GM15510 (cell line): ENCODE measurements around the gene RALGPS1.

Experiments
- POLR2A ChIP-seq: IDR thresholded peaks from 3 replicates; pipeline ENCODE4 v1.6.1; 2011; ENCODE audit warnings: borderline replicate concordance; ENCODE audit not compliant: insufficient read length; ENCODE audit errors: extremely low read depth

The RALGPS1 gene

GRCh38 chr9:126982215-126983002 lies 67.8 kb downstream of the RALGPS1 start:
- TF ChIP-seq POLR2A: no peak

DNA sequence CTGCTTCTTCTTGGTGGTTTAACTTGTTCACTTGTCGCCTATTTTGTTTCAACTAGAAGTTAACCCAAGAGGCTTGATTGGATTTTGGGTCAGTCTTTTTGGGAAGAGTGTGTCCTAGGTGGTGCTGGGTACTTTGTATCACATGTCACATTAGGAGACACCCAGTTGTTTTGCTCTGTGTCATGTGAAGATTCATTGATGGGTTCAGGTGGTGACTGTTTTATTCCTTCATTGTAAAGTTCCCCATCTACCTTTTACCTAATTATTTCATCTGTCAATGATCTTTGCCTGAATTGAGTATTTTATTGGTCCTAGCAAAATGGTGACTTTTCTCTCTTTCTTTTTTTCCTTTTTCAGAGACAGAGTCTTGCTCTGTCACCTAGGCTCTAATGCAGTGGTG lies 69.2 kb downstream of the RALGPS1 start:
- TF ChIP-seq POLR2A: no peak

DNA sequence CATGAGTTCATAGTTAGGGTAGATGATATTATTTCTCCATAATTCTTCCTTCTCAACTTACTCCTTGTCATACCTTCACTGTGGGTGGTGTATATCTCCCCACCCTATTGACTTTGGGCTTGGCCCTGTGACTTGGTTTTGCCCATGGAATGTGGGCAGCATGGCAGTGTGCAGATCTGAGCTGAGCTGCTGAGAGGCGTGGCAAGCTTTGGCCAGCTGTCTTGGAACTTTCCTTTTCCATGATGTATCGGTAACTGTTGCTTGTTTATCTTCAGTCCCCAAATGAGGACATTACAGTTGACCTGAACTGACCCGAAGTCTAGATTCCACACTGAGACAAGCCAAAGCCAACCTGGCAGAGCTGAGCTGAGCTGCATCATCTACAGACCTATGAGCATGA lies 70.4 kb downstream of the RALGPS1 start:
- no peak for TF ChIP-seq POLR2A

- TF ChIP-seq POLR2A: no peak
These were observed 71.4 kb downstream of the RALGPS1 start for GRCh38 chr9:126985870-126986498.

DNA sequence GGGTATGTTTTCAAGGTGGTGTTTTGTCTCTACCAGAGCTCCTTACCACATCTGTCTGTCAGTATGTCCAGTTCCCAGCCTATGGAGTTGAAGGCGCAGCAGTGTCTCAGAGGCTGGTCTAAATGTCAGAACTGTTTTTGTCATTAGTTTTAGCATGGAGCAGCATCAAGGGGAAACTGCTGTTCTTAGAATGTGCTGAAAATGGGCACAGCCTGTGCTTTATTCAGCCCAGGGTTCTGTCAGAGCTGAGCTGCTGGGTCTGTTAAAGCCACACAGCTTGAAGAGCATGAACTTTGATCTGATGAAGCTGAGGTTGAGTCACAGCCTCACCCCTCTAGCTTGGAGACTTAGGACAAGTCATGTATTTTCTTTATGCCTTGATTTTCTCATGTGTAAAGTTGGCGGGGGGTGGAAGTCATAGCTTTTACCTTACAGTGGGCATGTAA lies 71.9 kb downstream of the RALGPS1 start:
- no peak for TF ChIP-seq POLR2A

DNA sequence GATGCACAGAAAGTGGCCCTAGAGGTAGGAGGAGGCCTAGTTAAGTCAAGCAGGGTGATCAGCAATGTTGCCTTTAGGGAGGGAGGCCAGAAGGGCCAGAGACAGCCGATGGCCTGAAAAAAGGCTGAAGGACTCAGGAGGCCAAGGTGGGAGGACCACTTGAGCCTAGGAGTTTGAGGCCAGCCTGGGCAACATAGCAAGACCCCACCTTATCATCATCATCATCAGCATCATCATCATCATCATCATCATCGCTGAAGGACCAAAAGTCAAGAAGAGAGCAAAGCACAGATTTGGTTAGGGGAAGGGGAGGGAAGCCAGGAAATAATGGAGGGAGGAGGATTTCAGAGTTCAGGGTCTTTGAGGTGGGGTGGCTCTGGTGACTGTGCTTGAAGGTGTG lies 74.3 kb downstream of the RALGPS1 start:
- no peak for TF ChIP-seq POLR2A

GRCh38 chr9:126989847-126990842 lies 75.6 kb downstream of the RALGPS1 start:
- no peak for TF ChIP-seq POLR2A

- no peak for TF ChIP-seq POLR2A
These were observed 76.6 kb downstream of the RALGPS1 start for GRCh38 chr9:126991183-126991582.

DNA sequence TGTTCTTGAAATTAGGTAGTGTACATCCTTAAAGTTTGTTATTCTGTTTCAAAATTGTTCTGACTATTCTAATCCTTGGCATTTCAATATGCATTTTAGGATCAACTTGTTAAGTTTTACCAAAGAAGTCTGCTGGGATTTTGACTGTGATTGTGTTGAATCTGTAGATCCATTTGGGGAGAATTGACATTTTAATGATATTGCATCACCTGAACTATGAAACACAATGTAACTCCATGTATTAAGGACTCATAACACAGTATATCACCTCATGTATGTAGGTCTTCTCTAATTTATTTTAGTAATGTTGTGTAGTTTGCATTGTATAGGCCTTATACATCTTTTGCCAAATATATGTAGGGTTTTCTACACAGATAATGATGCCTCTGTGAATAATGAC lies 77.8 kb downstream of the RALGPS1 start:
- TF ChIP-seq POLR2A: no peak

- TF ChIP-seq POLR2A: no peak
These were observed 84.9 kb downstream of the RALGPS1 start for GRCh38 chr9:126999315-127000068.

GRCh38 chr9:127004946-127005769 lies 90.6 kb downstream of the RALGPS1 start:
- TF ChIP-seq POLR2A: no peak

GRCh38 chr9:127005770-127006314 lies 91.3 kb downstream of the RALGPS1 start:
- TF ChIP-seq POLR2A: no peak

- TF ChIP-seq POLR2A: no peak
These were observed 93.1 kb downstream of the RALGPS1 start for GRCh38 chr9:127007638-127008037.
